ENCODE data around the gene TSPAN9.

The TSPAN9 gene

DNA sequence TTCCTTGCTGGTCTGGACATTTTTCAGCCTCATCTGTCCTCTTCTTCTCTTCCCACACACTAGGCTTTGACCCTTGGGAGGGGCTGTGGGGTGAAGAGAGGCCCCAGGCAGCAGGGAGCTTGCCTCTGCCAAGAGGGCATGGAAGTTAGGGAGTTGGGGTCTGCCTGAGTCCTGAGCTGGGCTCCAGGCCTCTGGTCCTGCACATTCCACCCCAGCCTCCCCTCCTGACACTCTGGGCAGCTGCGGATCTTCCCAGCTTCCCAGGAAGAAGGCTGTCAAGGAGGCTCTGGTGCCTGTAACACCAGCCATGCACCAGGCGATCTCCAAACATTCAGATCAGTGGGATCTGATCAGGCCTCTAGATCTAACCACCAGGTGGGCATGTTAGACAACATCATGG is 244.7 kb downstream of the TSPAN9 start:
- DNase-seq, result no peak

DNA sequence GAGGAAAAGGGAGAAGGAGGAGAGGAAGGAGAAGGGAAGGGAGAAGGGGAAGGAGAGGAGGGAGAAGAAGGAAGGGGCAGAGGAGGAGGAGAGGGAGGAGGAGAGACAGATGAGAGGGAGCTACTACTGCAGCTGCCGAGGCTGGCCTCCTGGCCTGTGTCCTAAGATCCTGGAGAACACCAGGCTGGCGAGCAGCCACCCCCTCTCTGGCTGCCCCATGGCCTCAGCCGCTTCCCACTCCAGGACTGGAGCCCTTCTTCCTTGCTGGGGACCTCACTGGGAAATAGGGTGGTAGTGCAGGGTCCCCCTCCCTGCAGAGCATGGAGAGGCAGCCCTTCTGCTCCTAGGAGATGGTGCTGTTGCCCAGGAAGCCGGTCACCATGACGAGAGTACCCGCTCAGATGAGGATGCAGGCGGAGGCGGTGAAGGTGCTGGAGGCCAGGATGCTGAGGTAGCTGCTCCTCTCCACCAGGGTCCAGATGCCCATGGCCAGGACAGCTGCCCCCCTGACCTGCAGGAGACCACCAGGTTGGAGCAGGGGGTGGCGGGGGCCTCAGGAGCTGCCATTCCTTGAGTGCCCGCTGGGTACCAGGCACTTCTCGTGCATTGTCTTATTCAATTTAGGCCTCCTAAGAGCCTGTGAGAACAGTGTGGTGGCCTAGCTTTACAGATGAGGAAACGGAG is 246.0 kb downstream of the TSPAN9 start:
- DNase-seq, result no peak

DNA sequence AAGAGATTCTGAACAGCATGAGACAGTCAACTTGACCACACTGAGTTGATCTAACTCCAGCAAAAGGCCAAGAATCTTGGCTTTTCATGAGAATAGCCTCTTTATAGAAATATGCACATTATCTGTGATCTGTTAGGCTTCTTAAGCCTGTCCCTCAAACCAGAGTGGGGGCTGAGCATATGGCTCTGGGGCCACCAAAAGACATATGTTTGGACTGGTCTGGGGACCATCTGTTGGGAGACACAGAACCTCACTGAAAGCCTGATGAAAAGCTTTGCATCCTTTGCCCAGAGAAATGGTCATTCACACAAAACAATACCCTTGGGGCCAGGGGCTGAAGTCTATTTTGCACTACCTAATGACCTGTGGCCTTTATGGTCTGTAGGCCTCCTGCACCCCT is 248.6 kb downstream of the TSPAN9 start:
- no peak for DNase-seq

DNA sequence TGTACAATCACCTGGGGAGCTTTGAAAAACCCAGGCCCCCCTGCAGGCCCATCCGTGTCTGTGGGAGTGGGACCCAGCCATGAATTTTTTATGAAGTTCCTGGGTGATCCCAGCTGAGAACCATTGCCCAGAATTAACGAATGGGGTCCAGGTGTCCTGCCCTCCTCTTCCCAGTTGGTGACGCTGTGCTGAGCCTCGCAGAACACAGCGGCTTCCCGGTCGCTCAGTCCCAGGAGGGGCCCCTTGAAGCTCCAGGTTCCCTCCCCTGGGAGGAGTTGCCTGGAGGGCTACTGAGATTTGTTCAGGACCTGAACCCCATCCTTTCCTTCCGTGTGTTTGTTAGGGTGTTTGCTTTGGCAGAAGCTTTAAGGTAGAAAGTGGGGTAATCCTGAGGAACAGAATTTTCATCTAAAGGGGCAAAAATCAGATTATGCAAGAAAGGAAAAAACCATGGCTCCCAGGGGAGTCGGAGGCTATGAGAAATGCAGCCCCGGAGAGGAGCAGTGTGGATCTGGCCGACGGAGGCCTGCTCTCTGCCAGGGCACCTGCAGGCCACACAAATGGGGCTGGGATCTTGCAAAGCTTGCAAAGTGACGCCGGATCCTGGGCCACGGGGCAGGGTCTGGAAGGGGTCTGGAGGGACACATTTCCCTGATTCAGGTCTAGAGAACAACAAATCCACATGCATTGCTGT is 249.1 kb downstream of the TSPAN9 start:
- no peak for DNase-seq

DNA sequence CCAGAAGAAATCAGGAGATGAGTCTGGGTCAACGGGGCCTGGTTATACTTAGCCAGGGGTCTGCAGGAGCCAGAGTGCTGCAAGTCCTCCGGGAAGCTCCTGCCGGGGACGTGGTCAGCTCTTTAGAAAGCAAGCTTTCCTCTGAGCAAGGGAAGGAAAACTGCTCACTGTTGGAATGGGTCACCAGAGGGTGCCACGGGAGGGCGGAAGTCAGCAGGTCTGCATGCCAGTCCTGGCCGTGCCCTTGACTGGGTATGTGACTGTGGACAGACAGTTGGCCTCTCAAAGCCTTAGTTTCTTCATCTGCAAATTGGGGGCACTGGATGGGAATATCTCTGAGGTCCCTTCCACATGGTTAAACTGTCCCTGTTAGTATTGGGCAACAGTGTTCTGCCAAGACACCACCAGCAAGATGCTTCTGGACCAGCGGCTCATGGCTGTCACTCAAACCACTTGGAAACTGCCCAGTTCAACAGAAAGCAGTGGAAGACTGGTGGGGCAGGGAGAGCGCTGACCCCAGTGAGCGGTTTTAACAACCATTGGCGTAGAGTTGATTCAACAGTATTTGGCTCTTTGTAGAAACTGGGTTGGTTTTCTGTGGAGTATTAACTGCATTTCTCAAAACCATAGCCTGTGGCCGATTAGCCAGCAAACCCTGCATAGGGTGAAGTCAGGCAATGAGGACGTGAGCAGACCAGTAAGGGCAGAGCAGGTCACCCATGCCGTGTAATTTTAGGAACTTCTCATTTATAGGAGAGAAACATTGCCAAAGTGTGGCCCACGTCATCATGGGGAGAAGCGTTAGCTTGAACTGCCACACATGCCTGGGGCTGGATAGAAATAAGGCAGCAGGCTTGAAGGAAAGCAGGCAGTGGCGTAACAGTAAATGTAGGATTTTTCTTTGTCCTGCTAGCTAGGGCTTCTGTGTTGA is 249.9 kb downstream of the TSPAN9 start:
- no peak for DNase-seq

DNA sequence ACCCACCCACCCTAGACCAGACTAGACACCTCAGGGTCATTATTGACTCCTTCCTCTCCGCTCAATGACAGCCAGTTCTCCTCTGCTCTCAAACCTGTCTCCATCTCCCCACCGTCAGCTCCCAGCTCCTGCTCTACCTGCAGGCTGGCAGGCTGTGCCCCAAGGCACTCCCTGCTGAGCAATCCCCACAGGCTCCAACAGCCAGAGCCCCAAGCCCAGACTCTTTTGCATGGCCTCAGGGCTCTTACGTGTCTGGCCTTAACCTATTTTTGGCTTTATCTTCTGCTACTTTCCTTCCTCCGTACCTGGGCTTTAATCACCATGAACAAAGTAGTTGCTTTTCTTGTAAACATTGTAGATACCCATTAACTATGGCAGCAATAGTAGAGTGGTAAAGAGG is 250.9 kb downstream of the TSPAN9 start:
- DNase-seq, result no peak

DNA sequence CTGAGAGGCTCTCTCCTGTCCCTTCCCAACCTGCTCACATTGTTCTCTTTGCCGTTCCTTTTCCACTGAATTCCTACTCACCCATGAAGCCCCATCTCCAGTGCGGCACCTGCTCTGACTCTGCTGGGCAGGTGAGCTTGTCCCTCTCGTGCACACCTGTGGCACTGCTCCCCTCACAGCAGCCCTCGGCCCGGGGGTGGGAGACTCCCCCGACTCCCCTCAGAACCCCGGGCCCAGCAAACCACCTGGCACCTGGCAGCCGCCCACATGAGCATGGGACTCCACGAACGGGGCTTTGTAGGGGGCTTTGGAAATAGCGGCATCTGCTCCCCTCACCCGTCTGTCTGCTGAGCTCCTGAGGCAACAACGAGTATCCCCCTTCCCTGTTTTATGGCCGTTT is 251.4 kb downstream of the TSPAN9 start:
- no peak for DNase-seq

DNA sequence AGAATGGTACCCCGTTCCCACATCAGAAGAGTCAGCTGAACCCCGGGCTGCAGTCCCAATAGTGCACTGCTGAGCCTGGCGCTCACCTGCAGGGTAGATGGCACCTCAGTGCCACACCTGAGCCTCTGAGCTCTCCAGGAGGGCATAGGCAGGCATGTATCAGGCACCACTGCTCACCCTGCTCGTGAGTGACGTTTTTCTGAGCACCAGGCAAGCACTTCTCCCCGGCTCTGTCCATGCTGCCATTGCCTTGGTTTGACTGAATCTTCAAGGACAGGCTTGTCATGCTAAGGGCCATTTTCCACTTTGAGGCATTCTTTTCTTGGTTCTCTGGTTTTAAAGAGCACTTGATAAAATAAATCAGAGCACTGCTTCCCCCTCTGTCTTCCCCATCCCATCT is 252.2 kb downstream of the TSPAN9 start:
- DNase-seq, result no peak

DNA sequence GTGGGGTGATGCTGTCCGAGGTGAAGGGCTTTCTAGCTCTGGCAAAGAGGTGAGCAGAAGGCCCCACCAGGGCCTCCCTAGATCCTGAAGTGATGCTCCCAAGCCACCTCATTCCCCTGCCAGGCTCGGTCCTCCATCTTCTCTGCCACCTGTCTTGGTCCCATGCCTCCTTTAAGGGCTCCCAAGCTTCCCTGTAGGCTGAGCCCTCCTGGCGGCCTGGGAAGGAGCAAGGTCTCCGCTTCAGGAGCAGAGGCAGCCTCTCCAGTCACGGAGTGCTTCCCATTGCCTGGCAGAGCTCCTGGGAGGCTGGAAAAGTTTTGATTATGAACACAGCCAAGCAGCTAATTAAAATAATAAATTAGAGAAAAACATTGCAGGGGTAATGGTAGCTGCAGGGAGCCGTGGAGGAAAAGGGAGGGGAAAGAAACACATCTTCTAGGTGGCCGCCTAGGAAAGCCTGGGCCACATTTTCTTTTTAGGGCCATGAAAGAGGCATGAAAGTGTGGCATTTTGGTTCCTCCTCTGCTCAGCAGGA is 253.9 kb downstream of the TSPAN9 start:
- DNase-seq, result no peak

DNA sequence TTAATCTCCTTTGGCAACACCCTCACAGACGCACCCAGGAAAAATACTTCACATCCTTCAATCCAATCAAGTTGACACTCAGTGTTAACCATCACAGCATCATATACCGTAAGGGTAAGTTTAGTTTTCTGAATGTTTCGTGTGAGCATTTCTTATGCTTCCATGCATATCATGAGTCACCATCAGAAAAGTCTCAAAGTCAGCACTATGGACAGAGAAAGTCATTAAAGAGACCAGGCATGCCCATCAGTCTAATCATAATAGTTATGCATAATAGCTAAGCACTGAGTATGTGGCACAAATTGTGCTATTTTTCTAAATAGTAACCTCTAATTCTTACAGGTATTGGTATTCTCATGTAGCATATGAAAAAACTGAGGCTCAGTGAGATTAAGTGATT is 255.0 kb downstream of the TSPAN9 start:
- DNase-seq, result no peak

DNA sequence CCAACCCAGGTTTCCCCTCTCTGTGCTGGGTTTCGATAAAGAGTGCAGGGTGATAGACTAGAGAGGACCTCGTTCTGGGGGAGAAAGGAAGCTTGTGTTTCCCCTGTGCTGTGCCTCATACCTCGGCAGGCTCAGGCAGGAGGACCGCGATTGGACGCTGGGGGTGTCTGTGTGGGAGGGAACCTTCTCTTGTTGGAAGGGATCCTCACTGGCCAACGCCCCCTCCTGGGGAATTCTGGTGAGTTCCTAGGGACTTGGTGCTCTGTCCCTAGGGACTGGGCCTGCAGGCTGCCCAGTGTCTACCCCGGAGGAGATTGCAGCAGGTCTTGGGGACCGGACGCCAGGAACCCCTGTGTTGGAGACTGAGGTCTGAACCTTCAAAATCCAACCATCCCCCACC is 256.4 kb downstream of the TSPAN9 start:
- DNase-seq, result no peak

DNA sequence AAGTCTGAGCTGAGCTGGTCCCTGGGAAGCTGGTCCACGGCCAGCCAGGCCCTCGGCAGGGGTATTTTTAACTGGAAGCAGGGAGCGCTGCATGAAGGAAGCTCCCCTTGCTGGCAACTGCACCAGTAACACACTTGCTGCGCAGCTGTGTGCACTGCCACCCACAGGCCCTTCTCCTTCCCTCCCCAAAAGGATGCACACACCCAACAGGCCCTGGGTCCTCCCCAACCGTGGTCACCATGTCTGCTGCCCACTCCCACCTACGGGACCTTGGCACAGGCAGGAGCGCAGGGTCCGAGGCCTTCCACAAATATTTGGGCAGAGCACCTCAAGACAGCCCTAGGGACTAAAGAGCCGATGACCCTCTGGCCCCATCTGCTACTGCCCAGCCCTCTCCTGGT is 256.8 kb downstream of the TSPAN9 start:
- no peak for DNase-seq

DNA sequence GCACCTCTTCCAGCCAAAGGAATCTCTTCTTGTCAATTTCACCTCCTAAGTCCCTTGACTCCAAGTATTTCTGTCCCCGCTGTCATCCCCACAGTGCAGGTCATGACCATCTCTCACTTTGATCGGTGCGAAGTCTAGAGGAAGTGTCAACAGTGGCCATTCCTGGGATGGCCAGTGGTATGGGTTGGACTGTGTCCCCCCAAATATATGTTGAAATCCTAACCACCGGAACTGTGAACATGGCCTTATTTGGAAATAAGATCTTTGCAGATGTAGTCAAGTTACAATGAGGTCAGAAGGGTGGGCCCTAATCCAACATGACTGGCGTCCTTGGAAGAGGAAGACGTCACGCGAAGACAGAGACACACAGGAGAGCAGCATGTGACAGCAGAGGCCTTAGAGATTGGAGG is 257.9 kb downstream of the TSPAN9 start:
- DNase-seq, result no peak
